HepG2 (cell line): ENCODE data around the gene TARBP2. TPM values are rescaled to one million over a fixed set of nuclear protein-coding genes. Genes with fewer than 3 reads are reported as not detected.
A peak's percentile ranks its signal among the peaks of the same experiment; 100 is the strongest.

Experiments
- HNRNPLL ChIP-seq: fragments of 200-400 bp; formaldehyde crosslinking; IDR thresholded peaks from 2 replicates; pipeline ENCODE4 v1.6.1; 2017; ENCODE audit warnings: mild to moderate bottlenecking, low read depth, low read length; ENCODE audit not compliant: poor library complexity, severe bottlenecking
- KDM4B ChIP-seq: sonication (generic); formaldehyde crosslinking; IDR thresholded peaks from 2 replicates; pipeline ENCODE4 v1.4.0; 2020; ENCODE audit warnings: missing genetic modification reagents
- MEIS1 ChIP-seq: sonication (generic); formaldehyde crosslinking; IDR thresholded peaks from 2 replicates; pipeline ENCODE4 v1.9.0; 2021; ENCODE audit warnings: mild to moderate bottlenecking, missing genetic modification reagents, moderate library complexity, borderline replicate concordance
- RBAK ChIP-seq: sonication (generic); formaldehyde crosslinking; IDR thresholded peaks from 2 replicates; pipeline ENCODE4 v1.5.1; 2020; ENCODE audit warnings: mild to moderate bottlenecking, missing genetic modification reagents
- ZFP36L2 ChIP-seq: sonication (generic); formaldehyde crosslinking; IDR thresholded peaks from 2 replicates; pipeline ENCODE4 v1.4.0; 2020; ENCODE audit warnings: missing genetic modification reagents
- ZNF629 ChIP-seq: sonication (generic); formaldehyde crosslinking; conservative IDR thresholded peaks from 2 replicates; pipeline ENCODE4 v1.5.0; 2020; ENCODE audit warnings: missing genetic modification reagents
- polyA plus RNA-seq, 8 experiments: library from polyadenylated mRNA; depleted of rRNA in 3 of 8; stranded (reverse) in 7 of 8; unstranded in 1 of 8; fragments of >200 nt; fragmentation: Illumina TruSeq in 4 of 8; extraction: Trizol in 4 of 8; gene quantifications; 2 replicates each; pipeline versions ENCODE4 v1.2.1 to v1.2.3, GENCODE V29; 2011 to 2016; ENCODE audit warnings: low read depth in 4 of 8, missing spikeins in 1 of 8, mixed read lengths in 1 of 8; ENCODE audit not compliant: insufficient read depth in 1 of 8
- total RNA-seq, 5 experiments: library from RNA; depleted of rRNA; stranded (reverse); fragments of >200 nt; fragmentation: Illumina TruSeq; extraction: Trizol; gene quantifications; 2 replicates each; pipeline ENCODE4 v1.2.3, GENCODE V29; 2016; ENCODE audit warnings: low read depth in 1 of 5
- TF ChIP-seq, protein P1 (sequence below), 2 experiments: fragments of 450-650 bp in 1 of 2; sonication (generic) in 1 of 2; formaldehyde crosslinking in 1 of 2; IDR thresholded peaks; 2 replicates each; pipeline versions ENCODE4 v1.6.1 to v1.8.0; 2016 to 2022; ENCODE audit warnings: antibody characterized with exemption in 1 of 2, mild to moderate bottlenecking in 1 of 2, missing genetic modification reagents in 1 of 2
- TF ChIP-seq, protein P2 (sequence below): sonication (generic); formaldehyde crosslinking; IDR thresholded peaks from 2 replicates; pipeline ENCODE4 v1.5.1; 2020; ENCODE audit warnings: mild to moderate bottlenecking, missing genetic modification reagents, moderate library complexity
- TF ChIP-seq, protein P3 (sequence below): sonication (generic); formaldehyde crosslinking; IDR thresholded peaks from 2 replicates; pipeline ENCODE4 v1.8.0; 2022; ENCODE audit warnings: mild to moderate bottlenecking, missing genetic modification reagents, moderate library complexity
- TF ChIP-seq, protein P4 (sequence below): sonication (generic); formaldehyde crosslinking; IDR thresholded peaks from 2 replicates; pipeline ENCODE4 v1.4.0; 2020; ENCODE audit warnings: missing genetic modification reagents
- TF ChIP-seq, protein P5 (sequence below): sonication (generic); formaldehyde crosslinking; IDR thresholded peaks from 2 replicates; pipeline ENCODE4 v1.8.1; 2022; ENCODE audit warnings: mild to moderate bottlenecking, missing genetic modification reagents

The TARBP2 gene
- total and polyA plus RNA-seq, 2 of the 13 experiments (the other 11 are each of a cell fraction or from before 2014, with no cell fraction given) = 47.0 to 55.5 TPM

DNA sequence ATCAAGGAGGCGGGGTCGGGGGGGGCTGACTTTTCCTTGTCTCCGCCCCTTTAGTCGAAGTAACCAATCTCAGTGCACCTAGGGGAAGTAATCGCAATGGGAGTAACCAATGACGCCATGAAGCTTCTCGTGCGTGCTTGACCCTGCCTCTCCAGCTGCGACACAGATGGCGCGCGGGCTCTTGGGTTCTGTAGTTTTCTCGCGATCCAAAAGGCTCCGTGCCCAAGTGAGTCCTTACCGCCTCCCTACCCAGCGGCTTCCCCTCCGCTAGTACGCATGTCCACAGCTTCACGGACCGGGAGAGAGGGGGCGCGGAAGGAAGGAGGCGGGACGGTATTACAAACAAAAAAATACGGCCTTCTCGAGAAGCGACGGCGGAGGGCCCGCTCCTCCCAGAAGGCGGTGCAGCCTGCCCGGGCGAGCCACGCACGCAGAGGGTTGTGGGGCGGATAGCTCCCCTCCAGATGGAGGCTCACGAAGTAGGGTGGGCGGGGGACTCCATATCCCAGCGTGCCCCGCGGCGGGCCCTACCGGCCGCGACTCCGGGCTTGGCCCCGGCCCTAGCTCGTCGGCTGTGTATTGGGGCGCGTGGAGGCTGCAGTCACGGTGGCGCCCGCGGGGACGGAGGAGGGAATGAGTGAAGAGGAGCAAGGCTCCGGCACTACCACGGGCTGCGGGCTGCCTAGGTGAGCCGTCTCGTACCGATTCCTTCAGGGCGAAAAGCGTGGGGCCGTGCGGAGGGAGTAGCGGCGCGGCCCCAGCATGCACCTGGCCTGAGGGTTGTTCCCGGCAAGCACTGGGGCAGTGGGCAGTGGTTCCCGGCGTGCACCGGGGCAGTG, at the start of gene TARBP2 (continued):
- TF ChIP-seq, protein P1, sequence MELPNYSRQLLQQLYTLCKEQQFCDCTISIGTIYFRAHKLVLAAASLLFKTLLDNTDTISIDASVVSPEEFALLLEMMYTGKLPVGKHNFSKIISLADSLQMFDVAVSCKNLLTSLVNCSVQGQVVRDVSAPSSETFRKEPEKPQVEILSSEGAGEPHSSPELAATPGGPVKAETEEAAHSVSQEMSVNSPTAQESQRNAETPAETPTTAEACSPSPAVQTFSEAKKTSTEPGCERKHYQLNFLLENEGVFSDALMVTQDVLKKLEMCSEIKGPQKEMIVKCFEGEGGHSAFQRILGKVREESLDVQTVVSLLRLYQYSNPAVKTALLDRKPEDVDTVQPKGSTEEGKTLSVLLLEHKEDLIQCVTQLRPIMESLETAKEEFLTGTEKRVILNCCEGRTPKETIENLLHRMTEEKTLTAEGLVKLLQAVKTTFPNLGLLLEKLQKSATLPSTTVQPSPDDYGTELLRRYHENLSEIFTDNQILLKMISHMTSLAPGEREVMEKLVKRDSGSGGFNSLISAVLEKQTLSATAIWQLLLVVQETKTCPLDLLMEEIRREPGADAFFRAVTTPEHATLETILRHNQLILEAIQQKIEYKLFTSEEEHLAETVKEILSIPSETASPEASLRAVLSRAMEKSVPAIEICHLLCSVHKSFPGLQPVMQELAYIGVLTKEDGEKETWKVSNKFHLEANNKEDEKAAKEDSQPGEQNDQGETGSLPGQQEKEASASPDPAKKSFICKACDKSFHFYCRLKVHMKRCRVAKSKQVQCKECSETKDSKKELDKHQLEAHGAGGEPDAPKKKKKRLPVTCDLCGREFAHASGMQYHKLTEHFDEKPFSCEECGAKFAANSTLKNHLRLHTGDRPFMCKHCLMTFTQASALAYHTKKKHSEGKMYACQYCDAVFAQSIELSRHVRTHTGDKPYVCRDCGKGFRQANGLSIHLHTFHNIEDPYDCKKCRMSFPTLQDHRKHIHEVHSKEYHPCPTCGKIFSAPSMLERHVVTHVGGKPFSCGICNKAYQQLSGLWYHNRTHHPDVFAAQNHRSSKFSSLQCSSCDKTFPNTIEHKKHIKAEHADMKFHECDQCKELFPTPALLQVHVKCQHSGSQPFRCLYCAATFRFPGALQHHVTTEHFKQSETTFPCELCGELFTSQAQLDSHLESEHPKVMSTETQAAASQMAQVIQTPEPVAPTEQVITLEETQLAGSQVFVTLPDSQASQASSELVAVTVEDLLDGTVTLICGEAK (IDR thresholded peaks at IDR 0.05) = no peak
- TF ChIP-seq, protein P1 (CRISPR knock-in tag; IDR thresholded peaks at IDR 0.05) = peak; percentile 88
- TF ChIP-seq KDM4B (CRISPR knock-in tag) = 0 out of 2 replicates have a peak, but pooled peaks have one; percentile 14
- TF ChIP-seq ZFP36L2 (CRISPR knock-in tag) = 0 out of 2 replicates have a peak, but pooled peaks have one; percentile 17
- TF ChIP-seq, protein P2, sequence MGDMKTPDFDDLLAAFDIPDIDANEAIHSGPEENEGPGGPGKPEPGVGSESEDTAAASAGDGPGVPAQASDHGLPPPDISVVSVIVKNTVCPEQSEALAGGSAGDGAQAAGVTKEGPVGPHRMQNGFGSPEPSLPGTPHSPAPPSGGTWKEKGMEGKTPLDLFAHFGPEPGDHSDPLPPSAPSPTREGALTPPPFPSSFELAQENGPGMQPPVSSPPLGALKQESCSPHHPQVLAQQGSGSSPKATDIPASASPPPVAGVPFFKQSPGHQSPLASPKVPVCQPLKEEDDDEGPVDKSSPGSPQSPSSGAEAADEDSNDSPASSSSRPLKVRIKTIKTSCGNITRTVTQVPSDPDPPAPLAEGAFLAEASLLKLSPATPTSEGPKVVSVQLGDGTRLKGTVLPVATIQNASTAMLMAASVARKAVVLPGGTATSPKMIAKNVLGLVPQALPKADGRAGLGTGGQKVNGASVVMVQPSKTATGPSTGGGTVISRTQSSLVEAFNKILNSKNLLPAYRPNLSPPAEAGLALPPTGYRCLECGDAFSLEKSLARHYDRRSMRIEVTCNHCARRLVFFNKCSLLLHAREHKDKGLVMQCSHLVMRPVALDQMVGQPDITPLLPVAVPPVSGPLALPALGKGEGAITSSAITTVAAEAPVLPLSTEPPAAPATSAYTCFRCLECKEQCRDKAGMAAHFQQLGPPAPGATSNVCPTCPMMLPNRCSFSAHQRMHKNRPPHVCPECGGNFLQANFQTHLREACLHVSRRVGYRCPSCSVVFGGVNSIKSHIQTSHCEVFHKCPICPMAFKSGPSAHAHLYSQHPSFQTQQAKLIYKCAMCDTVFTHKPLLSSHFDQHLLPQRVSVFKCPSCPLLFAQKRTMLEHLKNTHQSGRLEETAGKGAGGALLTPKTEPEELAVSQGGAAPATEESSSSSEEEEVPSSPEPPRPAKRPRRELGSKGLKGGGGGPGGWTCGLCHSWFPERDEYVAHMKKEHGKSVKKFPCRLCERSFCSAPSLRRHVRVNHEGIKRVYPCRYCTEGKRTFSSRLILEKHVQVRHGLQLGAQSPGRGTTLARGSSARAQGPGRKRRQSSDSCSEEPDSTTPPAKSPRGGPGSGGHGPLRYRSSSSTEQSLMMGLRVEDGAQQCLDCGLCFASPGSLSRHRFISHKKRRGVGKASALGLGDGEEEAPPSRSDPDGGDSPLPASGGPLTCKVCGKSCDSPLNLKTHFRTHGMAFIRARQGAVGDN (CRISPR knock-in tag) = peak; percentile 100
- 0 out of 2 replicates have a peak, but pooled peaks have one; percentile 34 for TF ChIP-seq ZNF629 (CRISPR knock-in tag)
- TF ChIP-seq, protein P3, sequence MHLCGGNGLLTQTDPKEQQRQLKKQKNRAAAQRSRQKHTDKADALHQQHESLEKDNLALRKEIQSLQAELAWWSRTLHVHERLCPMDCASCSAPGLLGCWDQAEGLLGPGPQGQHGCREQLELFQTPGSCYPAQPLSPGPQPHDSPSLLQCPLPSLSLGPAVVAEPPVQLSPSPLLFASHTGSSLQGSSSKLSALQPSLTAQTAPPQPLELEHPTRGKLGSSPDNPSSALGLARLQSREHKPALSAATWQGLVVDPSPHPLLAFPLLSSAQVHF (CRISPR knock-in tag) = peak; percentile 42; the same call in 1 of the 2 replicates
- TF ChIP-seq, protein P4, sequence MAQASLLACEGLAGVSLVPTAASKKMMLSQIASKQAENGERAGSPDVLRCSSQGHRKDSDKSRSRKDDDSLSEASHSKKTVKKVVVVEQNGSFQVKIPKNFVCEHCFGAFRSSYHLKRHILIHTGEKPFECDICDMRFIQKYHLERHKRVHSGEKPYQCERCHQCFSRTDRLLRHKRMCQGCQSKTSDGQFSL (CRISPR knock-in tag) = peak; percentile 68; the same call in 1 of the 2 replicates
- no peak for TF ChIP-seq MEIS1 (CRISPR knock-in tag)
- TF ChIP-seq, protein P5, sequence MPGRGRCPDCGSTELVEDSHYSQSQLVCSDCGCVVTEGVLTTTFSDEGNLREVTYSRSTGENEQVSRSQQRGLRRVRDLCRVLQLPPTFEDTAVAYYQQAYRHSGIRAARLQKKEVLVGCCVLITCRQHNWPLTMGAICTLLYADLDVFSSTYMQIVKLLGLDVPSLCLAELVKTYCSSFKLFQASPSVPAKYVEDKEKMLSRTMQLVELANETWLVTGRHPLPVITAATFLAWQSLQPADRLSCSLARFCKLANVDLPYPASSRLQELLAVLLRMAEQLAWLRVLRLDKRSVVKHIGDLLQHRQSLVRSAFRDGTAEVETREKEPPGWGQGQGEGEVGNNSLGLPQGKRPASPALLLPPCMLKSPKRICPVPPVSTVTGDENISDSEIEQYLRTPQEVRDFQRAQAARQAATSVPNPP (CRISPR knock-in tag) = peak; percentile 83
- TF ChIP-seq HNRNPLL = no peak
- TF ChIP-seq RBAK (CRISPR knock-in tag) = no peak
